Activated CD4-positive, alpha-beta T cell treated with anti-CD3 and anti-CD28 coated beads for 36 hours (primary cell): ENCODE measurements around the gene NCAM2. TPM values are rescaled to one million over a fixed set of nuclear protein-coding genes. Genes with fewer than 3 reads are reported as not detected.

Experiments used
- ATAC-seq: fragments of 200-7000 bp; cut with Tn5 transposase; one replicate; pipeline ENCODE4 v1.10.0; 2021; ENCODE audit warnings: mild to moderate bottlenecking, moderate library complexity
- CTCF ChIA-PET: fragments of 350-600 bp; sonication (Branson Sonifier 250); formaldehyde crosslinking; loops from one replicate; lab custom pipeline; 2021; ENCODE audit warnings: antibody characterized with exemption; lab: Charles Lee
- POLR2A ChIA-PET: fragments of 350-600 bp; sonication (Branson Sonifier 250); formaldehyde crosslinking; loops from one replicate; lab custom pipeline; 2021; ENCODE audit warnings: antibody characterized with exemption, inconsistent platforms; lab: Charles Lee
- DNase-seq: peaks from one replicate; pipeline ENCODE4 v3.0.0-alpha.2; 2020
- H3K27ac Mint-ChIP-seq: one replicate; pipeline ENCODE4 v1.8.0; 2021; ENCODE audit warnings: mixed read lengths
- H3K27me3 Mint-ChIP-seq: one replicate; pipeline ENCODE4 v1.8.0; 2021; ENCODE audit warnings: mixed read lengths
- H3K36me3 Mint-ChIP-seq: one replicate; pipeline ENCODE4 v1.8.0; 2021; ENCODE audit warnings: low read depth, mixed read lengths
- H3K4me1 Mint-ChIP-seq: one replicate; pipeline ENCODE4 v1.8.0; 2021; ENCODE audit warnings: mixed read lengths
- H3K4me3 Mint-ChIP-seq: one replicate; pipeline ENCODE4 v1.8.0; 2021; ENCODE audit warnings: mild to moderate bottlenecking, moderate library complexity, mixed read lengths
- H3K9me3 Mint-ChIP-seq: one replicate; pipeline ENCODE4 v1.8.0; 2021; ENCODE audit warnings: low read depth, mixed read lengths
- intact Hi-C, 2 experiments: fragments of 100-400 bp; cut with DNase I in 1 of 2; cut with micrococcal nuclease in 1 of 2; formaldehyde crosslinking; loops; one replicate each; pipeline versions ENCODE4 v1.14.2 to v1.15.1; 2022 to 2024; cut with DNase I, micrococcal nuclease
- total RNA-seq, 2 experiments: library from RNA; stranded (reverse); gene quantifications; one replicate each; pipeline ENCODE4 v1.2.3, GENCODE V29; 2021

The NCAM2 gene
- total RNA-seq, 2 experiments from 2014 or later: not detected

- no peaks in the 10 kb centered on the region for H3K4me1 Mint-ChIP-seq
- no peaks in the 10 kb centered on the region for H3K9me3 Mint-ChIP-seq
- POLR2A ChIA-PET: no interaction called here
- H3K27me3 Mint-ChIP-seq: no peaks in the 10 kb centered on the region
- intact Hi-C loops: loop anchor here in 1 of 2 experiments (5.0 kb wide), 1 partner anchor 51 kb away; no protein-coding TSS in a partner anchor
- no peak overlapping the region for H3K27ac Mint-ChIP-seq
- CTCF ChIA-PET: no interaction called here
- H3K36me3 Mint-ChIP-seq: no peaks in the 10 kb centered on the region
- no peak overlapping the region for H3K4me3 Mint-ChIP-seq
- no peak for ATAC-seq
- DNase-seq: no peak
Measured at GRCh38 chr21:21468003-21468402, 469.8 kb downstream of the NCAM2 start.

- no peaks in the 10 kb centered on the region for H3K36me3 Mint-ChIP-seq
- POLR2A ChIA-PET: no interaction called here
- no peak overlapping the region for H3K4me3 Mint-ChIP-seq
- H3K27ac Mint-ChIP-seq: no peak overlapping the region
- CTCF ChIA-PET: no interaction called here
- intact Hi-C loops: no loop called here
- no peaks in the 10 kb centered on the region for H3K4me1 Mint-ChIP-seq
- H3K9me3 Mint-ChIP-seq: peaks cover 6% of the 10 kb centered on the region
- H3K27me3 Mint-ChIP-seq: no peaks in the 10 kb centered on the region
- DNase-seq: no peak
- ATAC-seq: no peak
Measured at GRCh38 chr21:21481239-21481638, 483.0 kb downstream of the NCAM2 start.

GRCh38 chr21:21508859-21509258, 510.6 kb downstream of the NCAM2 start:
- intact Hi-C loops: no loop called here

GRCh38 chr21:21530680-21531079, 532.5 kb downstream of the NCAM2 start:
- ATAC-seq (no peak), DNase-seq (no peak)
- POLR2A ChIA-PET: no interaction called here
- Mint-ChIP-seq H3K36me3 (no peaks in the 10 kb centered on the region), H3K27ac (no peak overlapping the region), H3K27me3 (no peaks in the 10 kb centered on the region), H3K9me3 (peaks cover 2% of the 10 kb centered on the region), H3K4me3 (no peak overlapping the region), H3K4me1 (no peaks in the 10 kb centered on the region)
- intact Hi-C loops: no loop called here
- CTCF ChIA-PET: no interaction called here

More at GRCh38 chr21:21508859-21509258, 510.6 kb downstream of the NCAM2 start:
- POLR2A ChIA-PET: no interaction called here
- H3K9me3 Mint-ChIP-seq: peaks cover 7% of the 10 kb centered on the region
- H3K4me1 Mint-ChIP-seq: no peaks in the 10 kb centered on the region
- CTCF ChIA-PET: interaction anchor here (1.3 kb wide), 1 partner anchor 9 kb away, joined by 4 read pairs; no protein-coding TSS in a partner anchor
- no peak overlapping the region for H3K27ac Mint-ChIP-seq
- H3K36me3 Mint-ChIP-seq: no peaks in the 10 kb centered on the region
- H3K4me3 Mint-ChIP-seq: no peak overlapping the region
- ATAC-seq: no peak
- no peak for DNase-seq
- no peaks in the 10 kb centered on the region for H3K27me3 Mint-ChIP-seq

- Mint-ChIP-seq H3K4me3 (no peak overlapping the region), H3K27ac (no peak overlapping the region), H3K27me3 (no peaks in the 10 kb centered on the region), H3K36me3 (no peaks in the 10 kb centered on the region), H3K9me3 (peaks cover 9% of the 10 kb centered on the region), H3K4me1 (no peaks in the 10 kb centered on the region)
- CTCF ChIA-PET: no interaction called here
- ATAC-seq (no peak), DNase-seq (no peak)
- intact Hi-C loops: no loop called here
- POLR2A ChIA-PET: no interaction called here
Measured at GRCh38 chr21:21547368-21547953, 549.3 kb downstream of the NCAM2 start.

GRCh38 chr21:21559285-21560045, 561.3 kb downstream of the NCAM2 start:
- no peak overlapping the region for H3K4me3 Mint-ChIP-seq
- intact Hi-C loops: no loop called here
- POLR2A ChIA-PET: no interaction called here

More at GRCh38 chr21:21559285-21560045, 561.3 kb downstream of the NCAM2 start:
- CTCF ChIA-PET: no interaction called here
- no peak for DNase-seq
- peaks cover 30% of the 10 kb centered on the region for H3K9me3 Mint-ChIP-seq
- H3K36me3 Mint-ChIP-seq: no peaks in the 10 kb centered on the region
- H3K27me3 Mint-ChIP-seq: no peaks in the 10 kb centered on the region
- H3K4me1 Mint-ChIP-seq: no peaks in the 10 kb centered on the region
- no peak for ATAC-seq
- no peak overlapping the region for H3K27ac Mint-ChIP-seq
